ENCODE results near the gene TFAP2E.

DNA sequence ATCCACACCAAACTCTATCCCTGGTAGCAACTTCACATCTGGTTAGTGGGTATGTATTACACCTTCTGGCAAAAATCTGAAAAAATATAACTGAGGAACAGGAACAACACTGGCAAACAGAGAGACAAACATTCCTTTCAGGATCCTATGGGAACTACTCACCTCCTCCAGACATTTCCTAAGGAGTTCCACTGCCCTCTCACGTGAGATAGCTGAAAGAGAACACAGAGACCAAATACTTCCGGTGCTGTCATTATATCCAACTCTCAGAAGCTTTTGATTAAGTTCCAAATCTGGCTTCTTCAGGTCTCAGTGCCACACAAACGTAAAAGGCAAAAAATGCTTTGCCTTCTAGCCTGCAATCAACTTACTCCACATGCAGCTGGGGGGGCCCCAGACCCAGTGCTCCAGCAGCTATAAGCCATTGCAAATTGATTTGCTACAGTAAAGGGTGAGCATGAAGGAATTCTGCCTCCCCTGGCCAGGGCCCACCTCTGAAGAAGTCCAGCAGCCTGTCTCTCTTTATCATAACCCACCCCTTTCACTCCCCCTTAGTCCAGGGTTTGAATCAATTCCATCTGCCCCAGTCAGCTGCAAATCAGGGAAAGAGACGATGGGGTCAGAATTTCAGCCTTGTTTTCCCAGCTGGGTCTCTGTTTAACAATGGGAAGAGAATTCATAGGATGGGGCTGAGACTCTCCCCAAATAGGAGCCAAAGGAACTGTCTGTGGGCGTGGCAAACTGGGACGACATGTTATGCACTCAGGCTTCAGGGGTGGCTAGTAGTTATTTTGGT lies 32.2 kb downstream of the TFAP2E start:
- TF ChIP-seq POLR2A (IDR thresholded peaks at IDR 0.05; ENCODE audit: borderline replicate concordance, extremely low read depth, insufficient read depth, insufficient read length) (no peak), CTCF (IDR thresholded peaks at IDR 0.05 in 2 of 3, conservative IDR thresholded peaks at IDR 0.05 in 1 of 3; ENCODE audit: borderline replicate concordance in 1 of 3, insufficient read depth in 1 of 3, low read depth in 2 of 3, low read length in 2 of 3) (no peak), POLR2AphosphoS5 (IDR thresholded peaks at IDR 0.05; ENCODE audit: low read depth, low read length) (no peak), SRF (IDR thresholded peaks at IDR 0.05; ENCODE audit: low read depth) (no peak), EGR1 (IDR thresholded peaks at IDR 0.05; ENCODE audit: low read depth) (no peak), FOSL1 (IDR thresholded peaks at IDR 0.05; ENCODE audit: low read depth) (no peak), REST (IDR thresholded peaks at IDR 0.05; ENCODE audit: low read depth) (no peak), EZH2 (IDR thresholded peaks at IDR 0.05) (no peak), YY1 (IDR thresholded peaks at IDR 0.05; ENCODE audit: extremely low read depth, insufficient replicate concordance, low read depth, low read length) (no peak), ZNF274 (IDR thresholded peaks at IDR 0.05; ENCODE audit: low read depth, low read length) (no peak), EZH2phosphoT487 (IDR thresholded peaks at IDR 0.05; ENCODE audit: borderline replicate concordance) (no peak)
- TF ChIP-seq, protein P1, sequence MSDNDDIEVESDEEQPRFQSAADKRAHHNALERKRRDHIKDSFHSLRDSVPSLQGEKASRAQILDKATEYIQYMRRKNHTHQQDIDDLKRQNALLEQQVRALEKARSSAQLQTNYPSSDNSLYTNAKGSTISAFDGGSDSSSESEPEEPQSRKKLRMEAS (IDR thresholded peaks at IDR 0.05), result no peak

All from HCT116 (cell line).